B cell (primary cell): ENCODE results near the gene ELMO1.

ENCODE experiments used
- CTCF ChIP-seq: fragments of 200-600 bp; IDR thresholded peaks from one replicate; pipeline ENCODE4 v1.8.0; 2022; ENCODE audit warnings: antibody characterized with exemption, mild to moderate bottlenecking
- EZH2 ChIP-seq: IDR thresholded peaks from 2 replicates; pipeline ENCODE4 v1.6.1; 2012; ENCODE audit warnings: borderline replicate concordance, low read depth, mild to moderate bottlenecking, moderate library complexity, low read length; ENCODE audit not compliant: insufficient read depth, poor library complexity, severe bottlenecking

- TF ChIP-seq CTCF (no peak), EZH2 (no peak)
These were observed 574.6 kb downstream of the ELMO1 start for GRCh38 chr7:36874041-36874440.
